Mononuclear cell (primary cell): ENCODE results near the gene TSHZ2. TPM values are rescaled to one million over a fixed set of nuclear protein-coding genes. Genes with fewer than 3 reads are reported as not detected.

Experiments used
- H3K27me3 ChIP-seq: 2 replicates; pipeline ENCODE4 v1.6.0; 2011; ENCODE audit warnings: low read length, control low read depth; ENCODE audit not compliant: insufficient read depth
- H3K4me1 ChIP-seq: 2 replicates; pipeline ENCODE4 v1.5.1; 2011; ENCODE audit warnings: mild to moderate bottlenecking, low read length, control low read depth; ENCODE audit not compliant: insufficient read depth
- H3K4me3 ChIP-seq: 2 replicates; pipeline ENCODE4 v1.5.1; 2011; ENCODE audit warnings: mild to moderate bottlenecking, low read length, moderate library complexity
- H3K9me3 ChIP-seq: 2 replicates; pipeline ENCODE4 v1.5.1; 2011; ENCODE audit warnings: low read depth, mild to moderate bottlenecking, control low read depth, low read length
- total RNA-seq: library from RNA; depleted of rRNA; stranded (reverse); fragments of >200 nt; gene quantifications from one replicate; pipeline ENCODE4 v1.2.3, GENCODE V29; 2012

Gene TSHZ2
- total RNA-seq, 1 donor, result 21.3 TPM

DNA sequence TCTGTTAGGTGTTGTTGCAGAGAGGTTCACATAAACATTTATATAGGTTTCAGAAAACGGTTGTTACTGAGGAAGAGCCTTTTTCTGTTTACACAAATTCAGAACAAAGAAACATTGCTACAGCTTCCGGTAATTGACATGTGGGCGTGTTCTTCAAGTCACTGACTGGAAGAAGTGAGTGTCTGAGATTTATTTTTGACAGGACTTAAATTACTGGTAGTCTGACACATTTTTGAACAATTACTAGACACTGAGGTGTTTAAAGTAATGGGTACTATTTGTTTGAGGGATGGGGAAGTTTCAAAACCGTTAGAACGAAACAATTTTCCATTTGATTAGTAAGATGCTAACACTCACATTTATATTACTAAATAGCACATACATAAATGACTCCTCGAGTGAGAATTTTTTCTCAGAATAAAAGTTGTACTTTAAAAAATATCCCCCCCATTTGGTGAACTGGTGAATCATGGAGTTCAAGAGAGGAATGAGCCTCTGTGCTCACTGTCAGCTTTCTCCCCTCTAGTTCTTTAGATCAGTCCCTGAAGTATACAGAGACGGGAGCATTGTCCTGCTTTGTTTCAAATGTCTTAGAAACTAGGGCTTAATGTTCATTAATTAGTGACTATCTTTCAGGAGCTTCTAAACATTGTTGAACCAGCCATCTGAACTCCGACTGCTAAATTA, 98.7 kb downstream of the TSHZ2 start:
- Histone ChIP-seq H3K4me1 (no peaks in the 10 kb centered on the region), H3K9me3 (no peaks in the 10 kb centered on the region), H3K27me3 (peaks cover 3% of the 10 kb centered on the region), H3K4me3 (no peak overlapping the region)

- H3K4me1 ChIP-seq, result no peaks in the 10 kb centered on the region
Observed at GRCh38 chr20:53071833-53072232, 99.7 kb downstream of the TSHZ2 start.

DNA sequence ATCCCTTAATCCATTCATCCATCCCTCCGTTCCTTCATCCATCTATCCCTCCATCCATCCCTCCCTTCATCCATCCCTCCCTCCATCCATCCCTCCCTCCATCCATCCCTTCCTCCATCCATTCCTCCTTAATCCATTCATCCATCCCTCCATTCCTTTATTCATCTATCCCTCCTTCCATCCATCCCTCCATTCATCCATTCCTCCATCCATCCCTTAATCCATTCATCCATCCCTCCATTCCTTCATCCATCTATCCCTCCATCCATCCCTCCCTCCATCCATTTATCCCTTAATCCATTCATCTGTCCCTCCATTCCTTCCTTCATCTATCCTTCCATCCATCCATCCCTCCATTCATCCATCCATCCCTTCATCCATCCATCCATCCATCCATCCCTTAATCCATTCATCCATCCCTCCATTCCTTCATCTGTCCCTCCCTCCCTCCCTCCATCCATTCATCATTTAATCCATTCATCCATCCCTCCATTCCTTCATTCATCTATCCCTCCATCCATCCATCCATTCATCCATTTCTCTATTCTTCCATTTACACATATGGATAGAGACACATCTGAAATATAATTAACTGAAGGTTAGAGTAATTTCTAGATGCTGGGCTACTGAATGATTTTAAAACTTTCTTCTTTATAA, 100.9 kb downstream of the TSHZ2 start:
- Histone ChIP-seq H3K4me1 (no peaks in the 10 kb centered on the region), H3K9me3 (no peaks in the 10 kb centered on the region), H3K27me3 (peaks cover 3% of the 10 kb centered on the region), H3K4me3 (no peak overlapping the region)

More at GRCh38 chr20:53071833-53072232, 99.7 kb downstream of the TSHZ2 start:
- no peaks in the 10 kb centered on the region for H3K9me3 ChIP-seq
- peaks cover 3% of the 10 kb centered on the region for H3K27me3 ChIP-seq
- no peak overlapping the region for H3K4me3 ChIP-seq

DNA sequence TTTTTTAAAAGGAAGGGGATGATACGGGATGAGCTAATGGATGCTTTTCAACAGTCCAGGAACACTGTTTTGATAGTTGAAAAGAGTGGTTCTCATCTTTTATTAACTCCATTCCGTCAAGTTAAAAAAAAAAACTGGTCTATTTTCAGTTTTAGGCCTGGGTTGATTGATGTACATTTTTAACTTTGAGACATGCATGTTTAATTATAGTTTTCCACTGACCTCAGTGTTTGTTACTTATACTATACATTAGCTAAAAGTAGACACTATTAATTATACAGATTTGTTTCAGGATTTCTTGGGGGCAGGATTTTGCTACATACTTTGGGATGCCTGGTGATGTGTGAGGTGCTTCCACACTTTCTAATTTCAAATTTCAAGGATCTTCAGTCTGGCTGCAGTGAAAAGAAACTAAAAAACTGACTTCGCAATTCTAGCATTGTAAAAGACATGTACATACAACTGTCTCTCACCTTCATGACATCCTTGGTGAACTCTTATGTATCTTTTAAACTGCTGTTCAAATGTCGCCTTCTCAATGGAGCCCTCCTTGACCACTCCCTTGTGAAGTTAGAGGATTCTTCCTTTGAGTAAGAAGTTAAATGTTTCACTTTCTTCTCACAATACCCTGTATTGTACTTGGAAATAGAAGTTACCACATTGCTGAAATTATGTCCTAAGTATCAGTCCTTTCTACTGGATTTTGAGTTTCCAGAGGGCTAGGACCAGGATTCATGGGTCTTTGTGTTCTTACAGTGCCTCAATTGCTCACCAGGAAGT, 101.7 kb downstream of the TSHZ2 start:
- Histone ChIP-seq H3K27me3 (peaks cover 3% of the 10 kb centered on the region), H3K4me3 (no peak overlapping the region), H3K9me3 (no peaks in the 10 kb centered on the region), H3K4me1 (no peaks in the 10 kb centered on the region)

- Histone ChIP-seq H3K27me3 (peaks cover 3% of the 10 kb centered on the region), H3K4me3 (no peak overlapping the region), H3K9me3 (no peaks in the 10 kb centered on the region), H3K4me1 (no peaks in the 10 kb centered on the region)
Observed at GRCh38 chr20:53074811-53075314, 102.7 kb downstream of the TSHZ2 start.

GRCh38 chr20:53076668-53077067, 104.5 kb downstream of the TSHZ2 start:
- Histone ChIP-seq H3K9me3 (no peaks in the 10 kb centered on the region), H3K4me1 (no peaks in the 10 kb centered on the region), H3K4me3 (no peak overlapping the region), H3K27me3 (peaks cover 3% of the 10 kb centered on the region)

DNA sequence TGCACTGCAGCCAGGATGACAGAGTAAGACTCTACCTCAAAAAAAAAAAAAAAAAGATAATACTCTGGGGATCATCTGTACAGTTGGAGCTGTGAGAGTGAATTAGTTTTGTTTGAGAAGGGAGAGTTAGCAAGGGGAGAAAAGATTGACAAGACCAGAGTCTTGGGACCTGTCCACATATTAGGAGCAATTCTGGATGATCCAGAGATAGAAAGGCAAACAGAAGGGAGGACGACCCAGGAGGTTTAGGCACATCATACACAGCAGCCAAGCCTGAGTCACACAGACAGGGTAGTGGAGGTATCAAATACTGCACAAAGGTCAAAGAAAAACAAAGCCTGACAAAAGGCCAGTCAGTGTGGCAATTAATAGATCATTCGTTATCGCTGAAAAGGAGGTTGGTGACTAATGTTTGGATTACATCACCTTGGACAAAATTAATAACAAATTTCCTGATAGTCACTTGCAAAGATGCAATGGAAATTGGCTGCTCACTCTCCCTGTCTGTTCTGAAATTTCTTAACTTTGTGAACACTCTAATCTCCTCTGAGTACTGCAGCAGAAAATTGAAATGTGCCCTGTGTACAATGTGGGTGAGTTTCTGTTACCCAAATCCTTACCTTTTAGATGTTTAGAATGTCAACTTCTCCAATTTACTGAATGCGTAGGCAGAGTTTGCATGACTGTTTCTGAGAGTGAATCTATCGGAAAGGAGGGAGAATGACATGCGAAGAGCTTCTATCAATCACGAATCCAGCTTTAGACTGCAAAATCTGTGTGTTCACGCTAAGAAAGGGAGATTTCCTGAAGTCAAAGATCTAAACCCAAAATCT, 105.4 kb downstream of the TSHZ2 start:
- H3K9me3 ChIP-seq, result no peaks in the 10 kb centered on the region
- H3K4me3 ChIP-seq, result no peak overlapping the region
- no peaks in the 10 kb centered on the region for H3K4me1 ChIP-seq
- no peaks in the 10 kb centered on the region for H3K27me3 ChIP-seq

DNA sequence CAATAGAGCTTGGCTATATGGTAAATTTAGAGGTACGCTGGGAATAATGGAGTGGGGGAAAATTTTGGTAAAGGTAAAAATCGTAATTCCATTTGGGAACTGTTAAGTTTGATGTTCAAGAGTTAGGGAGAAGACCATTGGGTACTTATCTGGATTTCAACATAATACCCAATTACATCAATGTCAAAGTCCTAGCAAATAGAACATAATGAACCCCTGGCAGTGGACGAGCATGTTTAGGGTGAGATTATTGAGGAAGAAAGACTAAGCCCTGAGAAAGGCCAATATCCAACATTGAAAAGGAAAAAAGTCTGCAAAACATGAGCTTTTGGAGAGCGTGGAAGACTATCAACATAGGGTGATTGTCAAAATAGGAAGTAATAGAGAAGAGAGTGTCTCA, 106.6 kb downstream of the TSHZ2 start:
- Histone ChIP-seq H3K27me3 (no peaks in the 10 kb centered on the region), H3K4me3 (no peak overlapping the region), H3K4me1 (no peaks in the 10 kb centered on the region), H3K9me3 (no peaks in the 10 kb centered on the region)

- Histone ChIP-seq H3K27me3 (no peaks in the 10 kb centered on the region), H3K9me3 (no peaks in the 10 kb centered on the region), H3K4me3 (no peak overlapping the region), H3K4me1 (no peaks in the 10 kb centered on the region)
Observed at GRCh38 chr20:53079261-53079691, 107.1 kb downstream of the TSHZ2 start.

- Histone ChIP-seq H3K4me3 (no peak overlapping the region), H3K27me3 (no peaks in the 10 kb centered on the region), H3K4me1 (no peaks in the 10 kb centered on the region)
Observed at GRCh38 chr20:53079828-53080686, 107.9 kb downstream of the TSHZ2 start.

DNA sequence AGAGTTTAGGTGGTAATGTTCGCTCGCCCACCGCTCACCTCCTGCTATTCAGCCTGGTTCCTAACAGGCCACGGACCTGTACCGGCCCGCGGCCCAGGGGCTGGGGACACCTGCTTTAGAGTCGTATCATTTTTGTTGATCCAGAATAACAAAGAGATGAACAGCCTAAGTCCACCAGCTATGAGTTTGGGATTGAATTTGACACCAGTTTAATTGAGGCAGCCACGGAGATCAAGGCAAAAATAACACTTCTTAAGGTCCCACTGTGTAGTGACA, 108.5 kb downstream of the TSHZ2 start:
- Histone ChIP-seq H3K4me1 (no peaks in the 10 kb centered on the region), H3K4me3 (no peak overlapping the region), H3K9me3 (no peaks in the 10 kb centered on the region), H3K27me3 (no peaks in the 10 kb centered on the region)

More at GRCh38 chr20:53079828-53080686, 107.9 kb downstream of the TSHZ2 start:
- H3K9me3 ChIP-seq, result no peaks in the 10 kb centered on the region

DNA sequence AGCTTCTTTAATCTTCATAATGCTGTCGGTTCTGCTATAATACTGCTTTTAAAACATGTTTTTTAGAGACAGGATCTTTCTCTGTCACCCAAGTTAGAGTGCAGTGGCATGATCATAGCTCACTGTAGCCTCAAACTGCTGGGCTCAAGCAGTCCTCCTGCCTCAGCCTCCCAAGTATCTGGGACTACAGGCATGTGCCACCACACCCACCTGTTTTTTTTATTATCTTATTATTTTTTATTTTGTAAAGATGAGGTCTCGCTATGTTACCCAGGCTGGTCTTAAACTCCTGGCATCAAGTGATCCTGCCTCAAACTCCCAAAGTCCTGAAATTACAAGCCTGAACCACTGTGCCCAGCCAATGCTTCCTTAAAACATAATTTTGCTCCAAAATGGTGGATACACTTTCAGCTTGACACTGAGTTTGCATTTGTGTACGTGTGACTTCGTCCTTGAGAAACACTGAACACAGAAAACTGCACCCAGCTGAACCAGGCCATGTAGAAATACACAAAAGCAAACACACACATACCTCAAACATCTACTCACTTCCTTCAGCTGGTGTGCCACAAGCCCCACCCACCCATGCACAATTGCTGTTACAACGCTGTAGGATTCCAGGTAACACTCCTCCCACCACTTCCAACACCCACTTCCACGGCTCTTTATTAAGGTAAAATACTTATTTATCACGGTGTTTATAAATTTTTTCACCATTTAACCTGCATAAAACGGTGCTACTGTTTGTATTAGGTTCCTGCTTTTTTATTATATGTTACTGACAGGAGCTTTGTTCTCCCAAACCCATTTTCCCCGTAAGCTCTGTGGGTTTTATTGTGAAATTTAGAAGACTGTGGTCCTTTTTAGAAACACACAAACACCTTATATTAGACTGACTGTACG, 109.1 kb downstream of the TSHZ2 start:
- H3K9me3 ChIP-seq, result no peaks in the 10 kb centered on the region
- H3K4me3 ChIP-seq, result no peak overlapping the region
- H3K27me3 ChIP-seq, result no peaks in the 10 kb centered on the region
- no peaks in the 10 kb centered on the region for H3K4me1 ChIP-seq
